Choroid plexus epithelial cell (primary cell): Measurements from ENCODE around the gene ATRNL1.
A peak's percentile ranks its signal among the peaks of the same experiment; 100 is the strongest.

Experiments used
- DNase-seq: peaks from one replicate; pipeline ENCODE4 v3.0.0-alpha.2; 2010; ENCODE audit warnings: low read depth
- H3K4me3 ChIP-seq: 2 replicates; pipeline ENCODE4 v1.5.1; 2011; ENCODE audit warnings: low read depth, mild to moderate bottlenecking, control low read depth, low read length, moderate library complexity
- TF ChIP-seq, protein P1 (sequence below): conservative IDR thresholded peaks from 2 replicates; pipeline ENCODE4 v1.5.1; 2011; ENCODE audit warnings: low read depth, mild to moderate bottlenecking, control low read depth, inconsistent platforms, low read length, moderate library complexity

Gene ATRNL1

GRCh38 chr10:115432188-115432819 lies 339.1 kb downstream of the ATRNL1 start:
- H3K4me3 ChIP-seq, result no peak overlapping the region
- peak; percentile 60 for DNase-seq
- TF ChIP-seq, protein P1, sequence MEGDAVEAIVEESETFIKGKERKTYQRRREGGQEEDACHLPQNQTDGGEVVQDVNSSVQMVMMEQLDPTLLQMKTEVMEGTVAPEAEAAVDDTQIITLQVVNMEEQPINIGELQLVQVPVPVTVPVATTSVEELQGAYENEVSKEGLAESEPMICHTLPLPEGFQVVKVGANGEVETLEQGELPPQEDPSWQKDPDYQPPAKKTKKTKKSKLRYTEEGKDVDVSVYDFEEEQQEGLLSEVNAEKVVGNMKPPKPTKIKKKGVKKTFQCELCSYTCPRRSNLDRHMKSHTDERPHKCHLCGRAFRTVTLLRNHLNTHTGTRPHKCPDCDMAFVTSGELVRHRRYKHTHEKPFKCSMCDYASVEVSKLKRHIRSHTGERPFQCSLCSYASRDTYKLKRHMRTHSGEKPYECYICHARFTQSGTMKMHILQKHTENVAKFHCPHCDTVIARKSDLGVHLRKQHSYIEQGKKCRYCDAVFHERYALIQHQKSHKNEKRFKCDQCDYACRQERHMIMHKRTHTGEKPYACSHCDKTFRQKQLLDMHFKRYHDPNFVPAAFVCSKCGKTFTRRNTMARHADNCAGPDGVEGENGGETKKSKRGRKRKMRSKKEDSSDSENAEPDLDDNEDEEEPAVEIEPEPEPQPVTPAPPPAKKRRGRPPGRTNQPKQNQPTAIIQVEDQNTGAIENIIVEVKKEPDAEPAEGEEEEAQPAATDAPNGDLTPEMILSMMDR, result peak; percentile 58

- no peak for DNase-seq
- TF ChIP-seq, protein P1, result no peak
- H3K4me3 ChIP-seq, result no peak overlapping the region
Observed at GRCh38 chr10:115436999-115437398, 343.8 kb downstream of the ATRNL1 start.

- no peak for DNase-seq
- TF ChIP-seq, protein P1, result peak; percentile 22
- no peak overlapping the region for H3K4me3 ChIP-seq
Observed at GRCh38 chr10:115441907-115442545, 348.9 kb downstream of the ATRNL1 start.

- no peak for DNase-seq
- no peak overlapping the region for H3K4me3 ChIP-seq
- TF ChIP-seq, protein P1, result no peak
Observed at GRCh38 chr10:115456812-115457211, 363.6 kb downstream of the ATRNL1 start.

- DNase-seq, result no peak
- TF ChIP-seq, protein P1, result no peak
- no peak overlapping the region for H3K4me3 ChIP-seq
Observed at GRCh38 chr10:115483294-115483693, 390.1 kb downstream of the ATRNL1 start.

- no peak for DNase-seq
- H3K4me3 ChIP-seq, result no peak overlapping the region
- TF ChIP-seq, protein P1, result no peak
Observed at GRCh38 chr10:115491526-115492140, 398.5 kb downstream of the ATRNL1 start.
